K562 (cell line): ENCODE measurements around the gene PAQR7. TPM values are rescaled to one million over a fixed set of nuclear protein-coding genes. Genes with fewer than 3 reads are reported as not detected.
A peak's percentile ranks its signal among the peaks of the same experiment; 100 is the strongest.

Experiments
- ARID3B ChIP-seq: fragments of 250-450 bp; sonication (Bioruptor Pico); IDR thresholded peaks from 2 replicates; pipeline ENCODE4 v1.4.0; 2020; ENCODE audit warnings: borderline replicate concordance
- DACH1 ChIP-seq: fragments of 450-650 bp; IDR thresholded peaks from 2 replicates; pipeline ENCODE4 v1.6.1; 2018; ENCODE audit not compliant: partially characterized antibody
- ESRRA ChIP-seq: fragments of 450-650 bp; IDR thresholded peaks from 2 replicates; pipeline ENCODE4 v1.6.1; 2014; ENCODE audit warnings: low read depth, mild to moderate bottlenecking, moderate library complexity, borderline replicate concordance
- FOXO4 ChIP-seq: fragments of 450-650 bp; formaldehyde crosslinking; IDR thresholded peaks from 2 replicates; pipeline ENCODE4 v1.4.0; 2020; ENCODE audit warnings: mild to moderate bottlenecking, moderate library complexity
- HOXB6 ChIP-seq: fragments of 250-450 bp; sonication (Bioruptor Pico); IDR thresholded peaks from 2 replicates; pipeline ENCODE4 v1.5.1; 2022; ENCODE audit warnings: mild to moderate bottlenecking, borderline replicate concordance
- MTA2 ChIP-seq: fragments of 450-650 bp; IDR thresholded peaks from 2 replicates; pipeline ENCODE4 v1.6.1; 2016; ENCODE audit warnings: low read depth
- MYBL2 ChIP-seq, 2 experiments: fragments of 450-650 bp in 1 of 2; sonication (generic) in 1 of 2; formaldehyde crosslinking in 1 of 2; IDR thresholded peaks; 2 replicates each; pipeline versions ENCODE4 v1.6.1 to v1.8.1; 2017 to 2022; ENCODE audit warnings: borderline replicate concordance in 1 of 2, inconsistent platforms in 1 of 2, low read depth in 1 of 2, mild to moderate bottlenecking in 1 of 2, missing genetic modification reagents in 1 of 2, moderate library complexity in 1 of 2
- PYGO2 ChIP-seq: fragments of 450-650 bp; IDR thresholded peaks from 2 replicates; pipeline ENCODE4 v1.6.1; 2016; ENCODE audit warnings: mild to moderate bottlenecking, missing genetic modification characterization, moderate library complexity, missing compliant biosample characterization
- RNF2 ChIP-seq: sonication (generic); IDR thresholded peaks from 2 replicates; pipeline ENCODE4 v1.6.1; 2016
- STAG1 ChIP-seq: sonication (generic); formaldehyde crosslinking; IDR thresholded peaks from 2 replicates; pipeline ENCODE4 v1.5.0; 2020; ENCODE audit warnings: missing genetic modification reagents, borderline replicate concordance
- THRA ChIP-seq: fragments of 450-650 bp; IDR thresholded peaks from 2 replicates; pipeline ENCODE4 v1.6.1; 2017; ENCODE audit warnings: mild to moderate bottlenecking, moderate library complexity
- ZNF143 ChIP-seq: sonication (generic); formaldehyde crosslinking; IDR thresholded peaks from 2 replicates; pipeline ENCODE4 v1.9.0; 2022; ENCODE audit warnings: mild to moderate bottlenecking, missing genetic modification reagents
- ZNF354B ChIP-seq: fragments of 250-450 bp; sonication (Bioruptor Pico); IDR thresholded peaks from 2 replicates; pipeline ENCODE4 v1.4.0; 2020
- ZNF668 ChIP-seq: fragments of 250-450 bp; sonication (Bioruptor Pico); IDR thresholded peaks from 2 replicates; pipeline ENCODE4 v1.8.0; 2022; ENCODE audit warnings: mild to moderate bottlenecking, inconsistent platforms
- polyA plus RNA-seq, 8 experiments: library from polyadenylated mRNA; depleted of rRNA in 4 of 8; stranded (reverse) in 5 of 8; unstranded in 3 of 8; fragments of >200 nt; fragmentation: Nextera tagmentation in 2 of 8; fragmentation: Illumina TruSeq in 1 of 8; extraction: Ambion mirVana in 2 of 8; extraction: Trizol in 1 of 8; gene quantifications; 2 replicates each; pipeline versions ENCODE4 v1.2.1 to v1.2.3, GENCODE V29; 2011 to 2014; ENCODE audit warnings: inconsistent platforms in 1 of 8, missing spikeins in 1 of 8
- total RNA-seq, 7 experiments: library from RNA; depleted of rRNA in 6 of 7; stranded (reverse); fragments of >200 nt in 6 of 7; fragmentation: Illumina TruSeq in 2 of 7; extraction: Trizol in 2 of 7; gene quantifications; 2 replicates each; pipeline versions ENCODE4 v1.2.1 to v1.2.3, GENCODE V29; 2011 to 2021; ENCODE audit warnings: low replicate concordance in 1 of 7

Gene PAQR7
- total and polyA plus RNA-seq, 9 of the 15 experiments (the other 6 are each of a cell fraction or from before 2014, with no cell fraction given): 1.1 to 5.2 (median 2.6) TPM

GRCh38 chr1:25821630-25822091, 53.8 kb downstream of the PAQR7 start (continued):
- TF ChIP-seq FOXO4 (CRISPR knock-in tag) (0 out of 2 replicates have a peak, but pooled peaks have one; percentile 11), PYGO2 (no peak), STAG1 (0 out of 2 replicates have a peak, but pooled peaks have one; percentile 7), THRA (no peak), ZNF668 (CRISPR knock-in tag) (no peak), ZNF354B (CRISPR knock-in tag) (no peak), HOXB6 (CRISPR knock-in tag) (no peak), ARID3B (no peak), DACH1 (no peak), MYBL2 (IDR thresholded peaks at IDR 0.05; ENCODE audit: low read depth) (no peak), MYBL2 (CRISPR knock-in tag; IDR thresholded peaks at IDR 0.05; ENCODE audit: borderline replicate concordance) (no peak), MTA2 (no peak), ZNF143 (CRISPR knock-in tag) (no peak), RNF2 (no peak), ESRRA (no peak)
